Measurements from ENCODE around the gene IL27RA.
"Not testable (repeated sequence)": the region's sequence is repeated elsewhere in the genome, so short reads cannot be mapped to it uniquely, and the experiment has no call there.

Gene IL27RA

GRCh38 chr19:14000691-14001375 lies 30.7 kb upstream of the IL27RA start:
- no peak for DNase-seq

- DNase-seq: no peak
Measured at GRCh38 chr19:14002571-14003250, 28.9 kb upstream of the IL27RA start.

- DNase-seq: no peak
Measured at GRCh38 chr19:14003251-14004055, 28.1 kb upstream of the IL27RA start.

GRCh38 chr19:14004619-14005348 lies 26.8 kb upstream of the IL27RA start:
- DNase-seq: no peak

GRCh38 chr19:14005349-14006084 lies 26.0 kb upstream of the IL27RA start:
- peak; percentile 88 for DNase-seq

GRCh38 chr19:14006085-14006765 lies 25.3 kb upstream of the IL27RA start, which contains the start of gene RFX1:
TSS of gene RFX1 (minus strand) at chr19:14006320. CDS start at chr19:13993843, 12,477 bp downstream.
- peak; percentile 100 for DNase-seq

GRCh38 chr19:14006766-14007562 lies 24.6 kb upstream of the IL27RA start:
- DNase-seq: no peak

GRCh38 chr19:14012378-14012915 lies 19.1 kb upstream of the IL27RA start:
- no peak for DNase-seq

- DNase-seq: no peak
Measured at GRCh38 chr19:14015524-14016035, 16.0 kb upstream of the IL27RA start.

GRCh38 chr19:14019100-14019499 lies 12.5 kb upstream of the IL27RA start:
- DNase-seq: no peak

GRCh38 chr19:14019739-14020138 lies 11.8 kb upstream of the IL27RA start:
- DNase-seq: not testable (repeated sequence)

- no peak for DNase-seq
Measured at GRCh38 chr19:14021474-14021873, 10.1 kb upstream of the IL27RA start.

- no peak for DNase-seq
Measured at GRCh38 chr19:14022469-14022868, 9.1 kb upstream of the IL27RA start.

GRCh38 chr19:14023404-14024235 lies 7.9 kb upstream of the IL27RA start:
- peak; percentile 53 for DNase-seq

- not testable (repeated sequence) for DNase-seq
Measured at GRCh38 chr19:14026652-14027192, 4.8 kb upstream of the IL27RA start.

GRCh38 chr19:14027856-14028450 lies 3.6 kb upstream of the IL27RA start, which contains the start of gene RLN3:
TSS of gene RLN3 (plus strand) at chr19:14028148. CDS start at chr19:14028205, 57 bp downstream.
- DNase-seq: no peak

GRCh38 chr19:14028901-14029300 lies 2.7 kb upstream of the IL27RA start:
- DNase-seq: no peak

GRCh38 chr19:14030997-14031718 lies 404 bp upstream of the IL27RA start:
- DNase-seq: no peak
